Endodermal cell (in vitro differentiated cells): ENCODE results near the gene LSM4. TPM values are rescaled to one million over a fixed set of nuclear protein-coding genes. Genes with fewer than 3 reads are reported as not detected.
A peak's percentile ranks its signal among the peaks of the same experiment; 100 is the strongest.

ENCODE experiments used
- DNase-seq: peaks from one replicate; pipeline ENCODE4 v3.0.0-alpha.2; 2017
- H3K27ac ChIP-seq: 2 replicates; pipeline ENCODE4 v1.5.1; 2013; ENCODE audit warnings: mild to moderate bottlenecking, low read depth, low read length, moderate library complexity
- H3K27me3 ChIP-seq: 2 replicates; pipeline ENCODE4 v1.6.1; 2013; ENCODE audit warnings: mild to moderate bottlenecking, low read length, moderate library complexity; ENCODE audit not compliant: insufficient read depth, control insufficient read depth, poor library complexity, severe bottlenecking
- H3K36me3 ChIP-seq: 2 replicates; pipeline ENCODE4 v1.7.0; 2013; ENCODE audit warnings: mild to moderate bottlenecking, low read length, moderate library complexity; ENCODE audit not compliant: control insufficient read depth, insufficient read depth
- H3K4me1 ChIP-seq: one replicate; pipeline ENCODE4 v1.7.0; 2013; ENCODE audit warnings: low read length; ENCODE audit not compliant: control insufficient read depth, insufficient read depth
- H3K4me3 ChIP-seq: 2 replicates; pipeline ENCODE4 v1.5.1; 2013; ENCODE audit warnings: mild to moderate bottlenecking, low read length, moderate library complexity
- H3K9ac ChIP-seq: 2 replicates; pipeline ENCODE4 v1.6.1; 2013; ENCODE audit warnings: mild to moderate bottlenecking, low read length, moderate library complexity; ENCODE audit not compliant: poor library complexity, severe bottlenecking; ENCODE audit errors: extremely low read depth
- H3K9me3 ChIP-seq: 2 replicates; pipeline ENCODE4 v1.6.1; 2013; ENCODE audit warnings: mild to moderate bottlenecking, low read length, moderate library complexity; ENCODE audit not compliant: control insufficient read depth
- H3K27ac Mint-ChIP-seq: 2 replicates; pipeline ENCODE4 v1.8.0; 2020; ENCODE audit warnings: mixed read lengths
- H3K27me3 Mint-ChIP-seq: 2 replicates; pipeline ENCODE4 v1.8.0; 2021; ENCODE audit warnings: mild to moderate bottlenecking, mixed read lengths; ENCODE audit not compliant: insufficient read depth
- H3K36me3 Mint-ChIP-seq: 2 replicates; pipeline ENCODE4 v1.8.0; 2020; ENCODE audit warnings: low read depth, mixed read lengths
- H3K4me1 Mint-ChIP-seq: 2 replicates; pipeline ENCODE4 v1.8.0; 2020; ENCODE audit warnings: mixed read lengths
- H3K4me3 Mint-ChIP-seq: 2 replicates; pipeline ENCODE4 v1.8.0; 2020; ENCODE audit warnings: mild to moderate bottlenecking, moderate library complexity, mixed read lengths
- H3K9me3 Mint-ChIP-seq: 2 replicates; pipeline ENCODE4 v1.8.0; 2020; ENCODE audit warnings: mild to moderate bottlenecking, mixed read lengths
- WGBS, 2 experiments: methylation state at CpG; one replicate each; pipeline versions ENCODE4 v1.1.5 to v1.1.7; 2013; ENCODE audit warnings: missing lambda C conversion rate in 2 of 2, mixed read lengths in 1 of 2; ENCODE audit not compliant: insufficient coverage in 1 of 2, insufficient read length in 1 of 2; 5-methylcytosine and 5-hydroxymethylcytosine counted together
- total RNA-seq, 2 donors: library from RNA; stranded (reverse); fragmentation: NEBNext Ultra II Directional in 1 of 2; extraction: Animal tissue kit (Norgen Biotek cat#: 25700) in 1 of 2; gene quantifications; 2 replicates in 1 of 2; 3 replicates in 1 of 2; pipeline ENCODE4 v1.2.1, GENCODE V29; 2021
- TF ChIP-seq, protein P1 (sequence below): fragments of 200-600 bp; sonication (generic); conservative IDR thresholded peaks from 2 replicates; pipeline ENCODE4 v1.5.0; 2021; ENCODE audit warnings: antibody characterized with exemption, mild to moderate bottlenecking

LSM4 gene
- total RNA-seq, 2 donors from 2014 or later = 252 to 276 TPM

DNA sequence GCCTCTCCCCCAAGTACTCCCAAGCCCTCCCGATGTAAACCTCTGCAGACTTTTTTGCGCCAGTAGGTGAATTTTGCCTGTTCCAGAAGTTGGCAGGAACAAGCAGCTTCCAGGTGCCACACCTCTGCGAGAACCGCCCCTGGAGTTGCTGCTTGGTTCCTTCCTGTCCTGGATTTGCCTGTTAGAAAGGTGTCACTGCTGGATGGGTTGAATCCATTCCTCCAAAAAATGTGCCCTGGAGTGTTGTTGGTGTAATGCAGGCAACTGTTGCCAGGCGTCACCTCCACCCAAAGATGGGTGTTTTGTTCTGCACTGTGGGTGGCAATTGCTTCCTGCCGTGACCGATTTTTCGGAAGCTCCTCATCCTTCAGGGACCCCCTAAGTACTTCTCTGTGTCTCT lies 23.2 kb upstream of the LSM4 start:
- WGBS, 2 experiments = 62 to 73% methylated on average over 3 to 8 of the region's 8 CpGs
- Histone ChIP-seq H3K27me3 (no peaks in the 10 kb centered on the region), H3K27ac (peak overlapping the region; percentile 100), H3K9ac (no peak overlapping the region), H3K9me3 (no peaks in the 10 kb centered on the region), H3K4me3 (no peak overlapping the region), H3K4me1 (no peaks in the 10 kb centered on the region), H3K36me3 (no peaks in the 10 kb centered on the region)
- Mint-ChIP-seq H3K27ac (no peak overlapping the region), H3K36me3 (no peaks in the 10 kb centered on the region), H3K4me3 (no peak overlapping the region), H3K27me3 (peaks cover 2% of the 10 kb centered on the region), H3K4me1 (peaks cover 11% of the 10 kb centered on the region), H3K9me3 (no peaks in the 10 kb centered on the region)
- TF ChIP-seq, protein P1, sequence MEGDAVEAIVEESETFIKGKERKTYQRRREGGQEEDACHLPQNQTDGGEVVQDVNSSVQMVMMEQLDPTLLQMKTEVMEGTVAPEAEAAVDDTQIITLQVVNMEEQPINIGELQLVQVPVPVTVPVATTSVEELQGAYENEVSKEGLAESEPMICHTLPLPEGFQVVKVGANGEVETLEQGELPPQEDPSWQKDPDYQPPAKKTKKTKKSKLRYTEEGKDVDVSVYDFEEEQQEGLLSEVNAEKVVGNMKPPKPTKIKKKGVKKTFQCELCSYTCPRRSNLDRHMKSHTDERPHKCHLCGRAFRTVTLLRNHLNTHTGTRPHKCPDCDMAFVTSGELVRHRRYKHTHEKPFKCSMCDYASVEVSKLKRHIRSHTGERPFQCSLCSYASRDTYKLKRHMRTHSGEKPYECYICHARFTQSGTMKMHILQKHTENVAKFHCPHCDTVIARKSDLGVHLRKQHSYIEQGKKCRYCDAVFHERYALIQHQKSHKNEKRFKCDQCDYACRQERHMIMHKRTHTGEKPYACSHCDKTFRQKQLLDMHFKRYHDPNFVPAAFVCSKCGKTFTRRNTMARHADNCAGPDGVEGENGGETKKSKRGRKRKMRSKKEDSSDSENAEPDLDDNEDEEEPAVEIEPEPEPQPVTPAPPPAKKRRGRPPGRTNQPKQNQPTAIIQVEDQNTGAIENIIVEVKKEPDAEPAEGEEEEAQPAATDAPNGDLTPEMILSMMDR = peak; percentile 53
- DNase-seq = peak; percentile 88

DNA sequence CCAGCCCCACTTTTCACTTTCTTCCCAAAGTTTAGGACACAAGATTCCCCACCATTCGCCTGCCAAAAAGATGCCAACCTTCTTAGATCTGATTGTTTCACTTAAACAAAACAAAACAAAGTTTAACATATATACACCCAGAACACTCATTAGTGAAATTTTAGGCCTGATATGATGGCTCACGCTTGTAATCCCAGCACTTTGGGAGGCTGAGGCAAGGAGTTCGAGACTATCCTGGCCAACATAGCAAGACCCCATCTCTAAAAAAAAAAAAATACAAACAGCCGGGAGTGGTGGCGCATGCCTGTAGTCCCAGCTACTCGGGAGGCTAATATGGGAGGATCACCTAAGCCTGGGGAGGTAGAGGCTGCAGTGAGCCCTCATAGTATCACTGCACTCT lies 22.4 kb upstream of the LSM4 start:
- no peaks in the 10 kb centered on the region for H3K9me3 Mint-ChIP-seq
- H3K4me3 Mint-ChIP-seq = no peak overlapping the region

DNA sequence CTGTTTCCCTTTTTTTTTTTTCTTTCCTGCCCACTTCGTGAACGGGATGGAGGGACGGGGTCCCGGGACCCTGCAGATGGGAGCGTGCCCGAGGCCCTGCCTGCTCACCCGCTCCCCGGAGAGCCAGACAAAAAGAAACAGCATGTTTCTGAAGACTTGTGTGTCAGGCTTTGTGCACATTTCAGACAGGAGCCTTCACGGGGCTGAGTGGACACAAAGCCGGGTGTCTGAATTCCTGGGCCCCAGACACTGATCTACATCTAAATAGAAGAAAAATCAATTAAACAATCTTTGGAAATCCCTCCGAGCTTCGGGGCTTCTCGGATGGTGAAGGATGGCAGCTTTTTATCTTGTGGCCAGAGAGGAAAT lies 21.7 kb upstream of the LSM4 start:
- Histone ChIP-seq H3K36me3 (no peaks in the 10 kb centered on the region), H3K9me3 (no peaks in the 10 kb centered on the region), H3K27ac (peak overlapping the region; percentile 100), H3K27me3 (no peaks in the 10 kb centered on the region), H3K4me3 (no peak overlapping the region), H3K9ac (no peak overlapping the region), H3K4me1 (no peaks in the 10 kb centered on the region)
- no peak for DNase-seq
- H3K27me3 Mint-ChIP-seq = peaks cover 2% of the 10 kb centered on the region
- peaks cover 11% of the 10 kb centered on the region for H3K4me1 Mint-ChIP-seq
- WGBS, 2 experiments = 28 to 73% methylated on average over 11 to 13 of the region's 13 CpGs
- H3K9me3 Mint-ChIP-seq = no peaks in the 10 kb centered on the region
- no peak overlapping the region for H3K4me3 Mint-ChIP-seq
- no peaks in the 10 kb centered on the region for H3K36me3 Mint-ChIP-seq
- TF ChIP-seq, protein P1 = no peak
- H3K27ac Mint-ChIP-seq = no peak overlapping the region

More for the DNA sequence above, 22.4 kb upstream of the LSM4 start:
- TF ChIP-seq, protein P1 = no peak
- Histone ChIP-seq H3K27me3 (no peaks in the 10 kb centered on the region), H3K9me3 (no peaks in the 10 kb centered on the region), H3K4me1 (no peaks in the 10 kb centered on the region), H3K9ac (no peak overlapping the region), H3K36me3 (no peaks in the 10 kb centered on the region), H3K27ac (peak overlapping the region; percentile 100), H3K4me3 (no peak overlapping the region)
- Mint-ChIP-seq H3K27me3 (peaks cover 2% of the 10 kb centered on the region), H3K27ac (no peak overlapping the region), H3K4me1 (peaks cover 11% of the 10 kb centered on the region), H3K36me3 (no peaks in the 10 kb centered on the region)
- 87 to 92% methylated on average over 3 to 6 of the region's 6 CpGs for WGBS, 2 experiments
- DNase-seq = no peak
